IPS-11a (cell line): ENCODE results near the gene NUPR2.
"Not testable (repeated sequence)": the region's sequence is repeated elsewhere in the genome, so short reads cannot be mapped to it uniquely, and the experiment has no call there.

ENCODE experiments used
- H3K4me3 ChIP-seq: one replicate; pipeline ENCODE4 v1.5.1; 2013; ENCODE audit warnings: low read depth, low read length, control low read depth

NUPR2 gene

DNA sequence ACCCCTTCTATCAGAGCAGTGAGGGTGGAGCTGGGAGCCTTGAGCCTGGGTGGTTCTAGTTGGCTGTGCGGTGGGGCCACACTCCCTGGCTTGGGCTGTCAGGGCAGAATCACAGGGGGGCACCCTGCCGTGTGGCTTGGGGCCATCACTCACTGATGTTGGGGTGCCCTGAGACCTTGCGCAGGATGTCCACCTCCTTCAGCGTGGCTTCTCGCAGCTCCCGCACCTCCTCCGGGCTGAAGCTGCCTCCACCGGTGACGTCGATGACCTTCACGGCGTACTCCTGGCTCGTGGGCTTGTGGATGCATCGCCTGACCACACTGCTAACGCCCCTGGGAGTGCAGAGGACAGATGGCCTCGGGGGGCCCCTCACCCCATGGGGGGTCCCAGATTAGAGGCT, 28.8 kb downstream of the NUPR2 start:
- no peak overlapping the region for H3K4me3 ChIP-seq

DNA sequence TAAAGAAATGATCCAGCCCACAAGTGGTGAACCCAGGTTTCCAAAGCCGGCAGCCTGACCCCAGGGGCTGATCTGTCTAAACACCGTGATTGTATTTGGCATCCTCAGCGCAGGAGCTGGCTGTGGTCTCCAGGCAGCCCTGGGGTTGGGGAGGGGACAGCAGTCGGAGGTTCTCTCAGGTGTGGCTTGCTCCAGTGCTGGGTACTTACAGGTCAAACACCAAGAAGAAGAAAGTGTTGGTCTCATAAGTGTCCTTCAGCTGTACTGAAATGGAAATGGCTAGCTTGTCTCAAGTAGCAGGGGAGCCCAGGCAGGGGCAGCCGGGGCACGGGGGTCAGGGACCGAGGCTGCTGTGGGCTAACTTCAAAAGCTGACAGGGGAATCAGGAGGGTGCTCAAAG, 29.5 kb downstream of the NUPR2 start:
- no peak overlapping the region for H3K4me3 ChIP-seq

DNA sequence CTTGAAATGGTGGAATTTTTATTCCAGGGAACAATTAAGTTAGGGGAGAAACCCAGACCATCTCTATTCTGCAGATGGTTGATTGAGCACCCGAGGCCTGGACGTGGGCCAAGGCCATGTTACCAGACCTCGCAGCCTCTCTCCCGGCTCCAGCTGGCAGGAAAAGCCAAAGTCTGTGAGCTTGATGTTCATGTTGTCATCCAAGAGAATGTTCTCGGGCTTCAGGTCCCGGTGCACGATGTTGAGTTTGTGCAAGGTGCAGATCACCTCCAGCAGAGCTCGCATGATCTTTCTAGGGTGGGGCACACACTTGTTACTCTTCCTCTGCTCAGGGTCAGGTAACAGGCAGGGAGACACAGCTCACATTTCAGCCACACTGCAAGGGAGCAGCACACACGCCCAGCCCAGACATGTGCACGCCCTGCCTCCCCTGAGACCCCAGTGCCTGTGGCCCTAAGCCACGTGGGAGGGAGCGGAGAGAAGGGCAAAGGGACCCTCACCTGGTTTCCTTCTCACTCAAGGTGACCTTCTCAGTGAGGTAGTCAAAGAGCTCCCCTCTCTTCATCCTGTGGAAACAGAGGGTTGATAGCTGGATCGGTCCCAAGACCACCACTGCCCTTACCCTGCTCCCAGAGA, 32.9 kb downstream of the NUPR2 start:
- H3K4me3 ChIP-seq = no peak overlapping the region

DNA sequence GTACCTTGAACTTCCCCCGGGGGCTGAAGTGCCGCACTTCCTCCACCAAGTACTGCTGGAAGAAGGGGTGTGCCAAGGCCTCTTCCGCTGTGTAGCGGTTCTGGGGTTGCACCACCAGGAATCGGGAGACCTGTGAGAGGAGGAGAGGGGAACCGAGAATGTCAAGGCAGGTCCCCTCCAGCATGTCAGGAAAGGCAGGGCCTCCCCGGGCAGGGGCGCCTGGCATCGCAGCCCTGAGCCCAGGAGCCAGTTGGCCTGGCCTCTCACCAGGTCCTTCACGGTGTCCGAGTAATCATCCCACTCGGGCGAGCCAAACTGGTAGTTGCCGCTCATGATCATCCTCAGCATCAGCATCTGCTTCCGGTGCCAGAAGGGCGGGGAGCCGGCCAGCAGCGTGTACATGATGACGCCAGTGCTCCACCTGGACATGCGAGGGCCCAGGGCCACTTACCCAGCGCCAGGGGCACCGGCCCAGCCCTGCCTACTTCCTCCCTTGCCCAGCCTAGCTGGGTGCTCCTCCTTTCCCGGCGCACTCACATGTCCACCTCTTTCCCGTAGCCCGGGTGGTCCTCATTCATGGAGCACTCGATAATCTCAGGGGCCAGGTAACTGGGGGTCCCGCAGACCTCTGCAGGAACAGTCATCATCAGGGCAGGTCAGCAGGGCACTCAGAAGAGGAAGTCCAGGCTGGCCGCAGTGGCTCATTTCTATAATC, 34.4 kb downstream of the NUPR2 start:
- no peak overlapping the region for H3K4me3 ChIP-seq

DNA sequence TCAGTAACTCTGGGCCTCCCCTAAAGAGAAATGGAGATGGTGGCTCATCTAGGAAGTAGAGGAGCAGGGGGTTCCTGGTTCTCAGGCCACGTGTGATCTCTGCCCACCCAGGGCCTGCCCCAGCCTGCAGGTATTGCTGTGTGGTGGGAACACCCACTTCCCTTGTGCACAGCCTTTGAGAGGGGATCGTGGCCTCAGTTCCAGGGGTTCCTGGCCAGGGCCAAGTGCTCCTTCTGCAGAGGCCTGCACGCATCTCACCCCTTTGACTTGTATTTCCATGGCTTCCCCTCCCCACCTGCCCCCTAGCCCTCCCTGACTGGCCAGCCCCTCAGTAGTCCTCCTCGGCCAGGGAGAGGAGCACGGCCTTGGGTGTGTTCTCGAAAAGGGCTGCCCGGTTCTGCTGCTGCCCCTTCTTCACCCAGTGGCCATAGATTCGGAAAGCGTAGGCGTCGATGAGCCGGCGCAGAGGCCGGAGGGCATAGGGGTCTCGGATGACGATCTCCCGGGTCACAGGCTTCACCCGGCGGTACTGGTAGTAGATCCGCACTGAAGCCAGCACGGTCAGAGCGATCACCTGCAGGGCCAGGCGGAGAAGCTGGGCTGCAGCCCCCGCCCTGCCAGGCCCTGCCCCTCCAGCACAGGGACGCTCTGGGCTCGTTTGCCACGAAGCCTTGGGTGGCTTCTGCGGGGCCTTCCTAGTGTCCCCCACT, 35.3 kb downstream of the NUPR2 start:
- H3K4me3 ChIP-seq = not testable (repeated sequence)

DNA sequence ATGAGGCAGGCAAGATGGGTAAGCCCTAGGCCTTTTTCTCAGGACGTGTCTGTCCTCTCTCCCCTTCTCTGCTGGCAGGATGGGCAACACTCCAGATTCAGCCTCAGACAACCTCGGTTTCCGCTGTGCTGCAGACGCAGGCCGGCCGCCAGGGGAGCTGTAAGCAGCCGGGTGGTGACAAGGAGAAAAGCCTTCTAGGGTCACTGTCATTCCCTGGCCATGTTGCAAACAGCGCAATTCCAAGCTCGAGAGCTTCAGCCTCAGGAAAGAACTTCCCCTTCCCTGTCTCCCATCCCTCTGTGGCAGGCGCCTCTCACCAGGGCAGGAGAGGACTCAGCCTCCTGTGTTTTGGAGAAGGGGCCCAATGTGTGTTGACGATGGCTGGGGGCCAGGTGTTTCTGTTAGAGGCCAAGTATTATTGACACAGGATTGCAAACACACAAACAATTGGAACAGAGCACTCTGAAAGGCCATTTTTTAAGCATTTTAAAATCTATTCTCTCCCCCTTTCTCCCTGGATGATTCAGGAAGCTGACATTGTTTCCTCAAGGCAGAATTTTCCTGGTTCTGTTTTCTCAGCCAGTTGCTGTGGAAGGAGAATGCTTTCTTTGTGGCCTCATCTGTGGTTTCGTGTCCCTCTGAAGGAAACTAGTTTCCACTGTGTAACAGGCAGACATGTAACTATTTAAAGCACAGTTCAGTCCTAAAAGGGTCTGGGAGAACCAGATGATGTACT, 36.6 kb downstream of the NUPR2 start:
- no peak overlapping the region for H3K4me3 ChIP-seq

DNA sequence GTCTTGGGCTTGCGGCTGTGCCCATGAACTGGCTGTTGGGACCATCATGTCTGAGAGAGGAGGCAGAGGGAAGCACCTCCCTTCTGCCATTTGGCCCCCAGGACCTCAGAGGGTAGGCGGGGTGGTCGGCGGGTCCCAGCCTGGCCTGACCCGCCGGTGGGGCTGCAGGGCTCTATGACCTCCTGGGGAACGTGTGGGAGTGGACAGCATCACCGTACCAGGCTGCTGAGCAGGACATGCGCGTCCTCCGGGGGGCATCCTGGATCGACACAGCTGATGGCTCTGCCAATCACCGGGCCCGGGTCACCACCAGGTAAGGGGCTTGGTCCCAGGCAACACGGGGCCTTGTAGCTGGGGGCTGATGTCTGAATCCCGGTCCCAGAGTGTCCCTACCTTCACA, 38.0 kb downstream of the NUPR2 start:
- no peak overlapping the region for H3K4me3 ChIP-seq

DNA sequence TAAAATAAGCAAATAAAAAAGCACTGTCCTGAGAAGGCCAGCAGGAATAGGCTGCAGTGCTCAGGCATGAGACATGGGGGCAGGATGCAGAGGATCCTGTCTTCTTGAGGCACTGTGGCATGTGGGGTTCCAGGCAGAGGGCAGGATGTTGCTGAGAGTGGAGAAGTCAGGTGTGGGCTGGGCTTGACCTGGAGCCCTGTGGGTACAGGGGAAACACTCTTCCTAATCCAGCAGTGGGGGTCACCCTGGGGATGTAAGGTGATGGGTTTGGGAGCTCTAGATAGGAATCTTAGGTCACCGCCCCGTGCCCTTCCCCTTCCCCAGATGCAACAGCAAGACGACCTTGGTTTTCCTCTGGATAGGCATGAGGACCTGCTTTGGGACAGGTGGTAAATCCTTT, 38.5 kb downstream of the NUPR2 start:
- H3K4me3 ChIP-seq = no peak overlapping the region

DNA sequence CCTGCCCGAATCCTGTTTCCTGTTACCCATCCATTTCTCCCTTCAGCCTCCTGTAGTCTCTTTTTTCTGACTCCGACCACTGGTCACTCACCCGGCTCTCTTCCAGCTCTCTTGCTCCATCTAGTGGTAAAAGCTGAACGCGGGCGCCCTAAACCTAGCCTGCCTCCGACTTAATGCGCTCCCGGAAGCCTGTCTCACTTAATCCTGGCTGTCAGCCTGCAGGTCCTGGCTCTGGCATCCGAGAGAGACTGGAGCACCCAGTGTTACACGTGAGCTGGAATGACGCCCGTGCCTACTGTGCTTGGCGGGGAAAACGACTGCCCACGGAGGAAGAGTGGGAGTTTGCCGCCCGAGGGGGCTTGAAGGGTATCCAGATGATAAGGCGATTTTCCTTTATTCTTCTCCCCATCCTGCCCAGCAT, 41.8 kb downstream of the NUPR2 start:
- H3K4me3 ChIP-seq = no peak overlapping the region

DNA sequence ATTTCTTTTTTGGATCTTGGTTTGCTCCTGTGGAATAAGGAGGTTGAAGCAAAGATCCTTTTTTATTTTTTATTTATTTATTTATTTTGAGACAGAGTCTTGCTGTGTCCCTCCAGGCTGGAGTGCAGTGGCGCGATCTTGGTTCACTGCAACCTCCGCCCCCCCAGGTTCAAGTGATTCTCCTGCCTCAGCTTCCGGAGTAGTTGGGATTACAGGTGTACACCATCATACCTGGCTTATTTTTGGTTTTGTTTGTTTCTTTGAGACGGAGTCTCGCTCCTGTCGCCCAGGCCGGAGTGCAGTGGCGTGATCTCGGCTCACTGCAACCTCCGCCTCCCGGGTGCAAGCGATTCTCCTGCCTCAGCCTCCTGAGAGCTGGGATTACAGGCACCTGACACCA, 49.8 kb downstream of the NUPR2 start:
- not testable (repeated sequence) for H3K4me3 ChIP-seq
